Measurements from ENCODE around the gene IFNA17.
"Not testable (repeated sequence)": the region's sequence is repeated elsewhere in the genome, so short reads cannot be mapped to it uniquely, and the experiment has no call there.

Gene IFNA17

GRCh38 chr9:21228122-21228521 lies at the start of gene IFNA17:
Gene IFNA17, minus strand, starts transcription at chr9:21228222. Its CDS starts 49 bp downstream, at chr9:21228173.
- DNase-seq (ENCODE audit: low read depth): no peak

GRCh38 chr9:21268347-21268657 lies 40.3 kb upstream of the IFNA17 start:
- no peak for DNase-seq (ENCODE audit: low read depth)

GRCh38 chr9:21267485-21268346 lies 39.7 kb upstream of the IFNA17 start:
- DNase-seq (ENCODE audit: low read depth): no peak

- no peak for DNase-seq (ENCODE audit: low read depth)
These were observed 38.9 kb upstream of the IFNA17 start for GRCh38 chr9:21266733-21267484.

- no peak for DNase-seq (ENCODE audit: low read depth)
These were observed 37.6 kb upstream of the IFNA17 start for GRCh38 chr9:21265421-21266189.

- DNase-seq (ENCODE audit: low read depth): no peak
These were observed 27.7 kb upstream of the IFNA17 start for GRCh38 chr9:21255538-21256212.

- DNase-seq (ENCODE audit: low read depth): no peak
These were observed 24.9 kb upstream of the IFNA17 start for GRCh38 chr9:21252721-21253547.

GRCh38 chr9:21251638-21252037 lies 23.6 kb upstream of the IFNA17 start:
- no peak for DNase-seq (ENCODE audit: low read depth)

GRCh38 chr9:21251190-21251589 lies 23.2 kb upstream of the IFNA17 start:
- no peak for DNase-seq (ENCODE audit: low read depth)

- no peak for DNase-seq (ENCODE audit: low read depth)
These were observed 16.8 kb upstream of the IFNA17 start for GRCh38 chr9:21244836-21245235.

GRCh38 chr9:21239911-21240310 lies 11.9 kb upstream of the IFNA17 start, which contains the start of gene IFNA14:
Gene IFNA14, minus strand, starts transcription at chr9:21240005. Its CDS starts 70 bp downstream, at chr9:21239935.
- DNase-seq (ENCODE audit: low read depth): no peak

- not testable (repeated sequence) for DNase-seq (ENCODE audit: low read depth)
These were observed 8.3 kb upstream of the IFNA17 start for GRCh38 chr9:21236360-21236714.

- not testable (repeated sequence) for DNase-seq (ENCODE audit: low read depth)
These were observed 7.7 kb upstream of the IFNA17 start for GRCh38 chr9:21235468-21236359.

- no peak for DNase-seq (ENCODE audit: low read depth)
These were observed 6.2 kb upstream of the IFNA17 start for GRCh38 chr9:21234153-21234687.

GRCh38 chr9:21233258-21233657 lies 5.2 kb upstream of the IFNA17 start:
- no peak for DNase-seq (ENCODE audit: low read depth)

GRCh38 chr9:21217211-21217610 lies 10.8 kb downstream of the IFNA17 start, which contains the start of gene IFNA16:
Gene IFNA16, minus strand, starts transcription at chr9:21217311. Its CDS starts 6 bp downstream, at chr9:21217305.
- DNase-seq (ENCODE audit: low read depth): not testable (repeated sequence)

GRCh38 chr9:21213411-21214326 lies 14.4 kb downstream of the IFNA17 start:
- not testable (repeated sequence) for DNase-seq (ENCODE audit: low read depth)

GRCh38 chr9:21212160-21212559 lies 15.9 kb downstream of the IFNA17 start:
- DNase-seq (ENCODE audit: low read depth): not testable (repeated sequence)

Data from stimulated activated CD8-positive, alpha-beta memory T cell treated with anti-CD3 and anti-CD28 coated beads, Interleukin-7, amount 100 ng/mL, for 24 hours (primary cell).